Measurements from ENCODE around the gene CCDC71L.

The CCDC71L gene

GRCh38 chr7:106641416-106641815 is 19.5 kb downstream of the CCDC71L start:
- Histone ChIP-seq H2AFZ (ENCODE audit: low read length, unreplicated experiment) (no peak overlapping the region), H3K4me1 (ENCODE audit: control insufficient read depth, insufficient read depth, low read length, unreplicated experiment) (no peaks in the 10 kb centered on the region), H3K79me2 (ENCODE audit: control insufficient read depth, insufficient read depth, low read length, unreplicated experiment) (no peaks in the 10 kb centered on the region), H3K36me3 (ENCODE audit: insufficient read depth, low read length) (no peaks in the 10 kb centered on the region), H3K4me3 (ENCODE audit: low read depth, low read length) (no peak overlapping the region), H3K27me3 (ENCODE audit: insufficient read depth, low read length) (no peaks in the 10 kb centered on the region), H3K27ac (ENCODE audit: low read depth, low read length) (no peak overlapping the region)

- Histone ChIP-seq H3K27ac (ENCODE audit: low read depth, low read length) (no peak overlapping the region), H2AFZ (ENCODE audit: low read length, unreplicated experiment) (no peak overlapping the region), H3K36me3 (ENCODE audit: insufficient read depth, low read length) (no peaks in the 10 kb centered on the region), H3K79me2 (ENCODE audit: control insufficient read depth, insufficient read depth, low read length, unreplicated experiment) (no peaks in the 10 kb centered on the region), H3K4me1 (ENCODE audit: control insufficient read depth, insufficient read depth, low read length, unreplicated experiment) (no peaks in the 10 kb centered on the region), H3K27me3 (ENCODE audit: insufficient read depth, low read length) (no peaks in the 10 kb centered on the region), H3K4me3 (ENCODE audit: low read depth, low read length) (no peak overlapping the region)
Observed at GRCh38 chr7:106640368-106641141, 20.4 kb downstream of the CCDC71L start.

GRCh38 chr7:106639476-106640334 is 21.3 kb downstream of the CCDC71L start:
- Histone ChIP-seq H3K4me3 (ENCODE audit: low read depth, low read length) (no peak overlapping the region), H3K27me3 (ENCODE audit: insufficient read depth, low read length) (no peaks in the 10 kb centered on the region), H3K27ac (ENCODE audit: low read depth, low read length) (no peak overlapping the region), H3K79me2 (ENCODE audit: control insufficient read depth, insufficient read depth, low read length, unreplicated experiment) (no peaks in the 10 kb centered on the region), H3K4me1 (ENCODE audit: control insufficient read depth, insufficient read depth, low read length, unreplicated experiment) (no peaks in the 10 kb centered on the region), H3K36me3 (ENCODE audit: insufficient read depth, low read length) (no peaks in the 10 kb centered on the region), H2AFZ (ENCODE audit: low read length, unreplicated experiment) (no peak overlapping the region)

DNA sequence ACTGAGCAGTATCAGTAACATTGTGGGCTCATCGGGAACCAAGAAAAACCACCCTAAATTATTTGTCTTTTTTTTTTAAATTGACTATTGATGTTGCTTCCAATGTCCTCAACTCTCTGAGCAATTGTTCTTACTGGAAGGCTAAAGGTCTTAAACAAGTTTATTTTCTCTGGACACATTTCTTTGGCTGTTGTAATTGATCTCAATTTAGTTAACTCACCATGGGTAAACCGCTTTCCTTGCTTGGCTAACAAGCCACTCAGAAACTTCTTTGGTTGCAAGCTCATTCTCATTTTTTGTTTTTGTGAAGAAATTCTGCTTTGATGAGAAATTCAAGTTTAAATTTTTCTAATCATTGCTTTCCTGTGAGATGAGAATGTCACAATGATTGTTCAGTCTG is 25.5 kb downstream of the CCDC71L start:
- H3K27ac ChIP-seq (ENCODE audit: low read depth, low read length), result no peak overlapping the region
- no peaks in the 10 kb centered on the region for H3K36me3 ChIP-seq (ENCODE audit: insufficient read depth, low read length)
- no peak overlapping the region for H3K4me3 ChIP-seq (ENCODE audit: low read depth, low read length)
- H3K79me2 ChIP-seq (ENCODE audit: control insufficient read depth, insufficient read depth, low read length, unreplicated experiment), result no peaks in the 10 kb centered on the region
- H2AFZ ChIP-seq (ENCODE audit: low read length, unreplicated experiment), result no peak overlapping the region
- H3K27me3 ChIP-seq (ENCODE audit: insufficient read depth, low read length), result peaks cover 23% of the 10 kb centered on the region
- H3K4me1 ChIP-seq (ENCODE audit: control insufficient read depth, insufficient read depth, low read length, unreplicated experiment), result no peaks in the 10 kb centered on the region

- no peaks in the 10 kb centered on the region for H3K36me3 ChIP-seq (ENCODE audit: insufficient read depth, low read length)
- H3K27me3 ChIP-seq (ENCODE audit: insufficient read depth, low read length), result peaks cover 26% of the 10 kb centered on the region
- H3K79me2 ChIP-seq (ENCODE audit: control insufficient read depth, insufficient read depth, low read length, unreplicated experiment), result no peaks in the 10 kb centered on the region
- H3K4me3 ChIP-seq (ENCODE audit: low read depth, low read length), result no peak overlapping the region
- no peak overlapping the region for H2AFZ ChIP-seq (ENCODE audit: low read length, unreplicated experiment)
- H3K4me1 ChIP-seq (ENCODE audit: control insufficient read depth, insufficient read depth, low read length, unreplicated experiment), result peaks cover 3% of the 10 kb centered on the region
- no peak overlapping the region for H3K27ac ChIP-seq (ENCODE audit: low read depth, low read length)
Observed at GRCh38 chr7:106634958-106635357, 26.0 kb downstream of the CCDC71L start.

GRCh38 chr7:106630648-106631047 is 30.3 kb downstream of the CCDC71L start:
- Histone ChIP-seq H3K79me2 (ENCODE audit: control insufficient read depth, insufficient read depth, low read length, unreplicated experiment) (no peaks in the 10 kb centered on the region), H3K27ac (ENCODE audit: low read depth, low read length) (no peak overlapping the region), H3K27me3 (ENCODE audit: insufficient read depth, low read length) (peaks cover 26% of the 10 kb centered on the region), H3K36me3 (ENCODE audit: insufficient read depth, low read length) (no peaks in the 10 kb centered on the region), H2AFZ (ENCODE audit: low read length, unreplicated experiment) (no peak overlapping the region), H3K4me3 (ENCODE audit: low read depth, low read length) (no peak overlapping the region), H3K4me1 (ENCODE audit: control insufficient read depth, insufficient read depth, low read length, unreplicated experiment) (peaks cover 11% of the 10 kb centered on the region)

GRCh38 chr7:106629516-106629915 is 31.4 kb downstream of the CCDC71L start:
- no peaks in the 10 kb centered on the region for H3K36me3 ChIP-seq (ENCODE audit: insufficient read depth, low read length)
- H3K27me3 ChIP-seq (ENCODE audit: insufficient read depth, low read length), result peaks cover 26% of the 10 kb centered on the region
- H3K4me3 ChIP-seq (ENCODE audit: low read depth, low read length), result no peak overlapping the region
- no peak overlapping the region for H2AFZ ChIP-seq (ENCODE audit: low read length, unreplicated experiment)
- peaks cover 13% of the 10 kb centered on the region for H3K4me1 ChIP-seq (ENCODE audit: control insufficient read depth, insufficient read depth, low read length, unreplicated experiment)
- H3K79me2 ChIP-seq (ENCODE audit: control insufficient read depth, insufficient read depth, low read length, unreplicated experiment), result no peaks in the 10 kb centered on the region
- H3K27ac ChIP-seq (ENCODE audit: low read depth, low read length), result no peak overlapping the region; the same call in 1 of the 2 replicates

GRCh38 chr7:106626376-106627164 is 34.4 kb downstream of the CCDC71L start:
- no peak overlapping the region for H2AFZ ChIP-seq (ENCODE audit: low read length, unreplicated experiment)
- no peak overlapping the region for H3K4me3 ChIP-seq (ENCODE audit: low read depth, low read length)

DNA sequence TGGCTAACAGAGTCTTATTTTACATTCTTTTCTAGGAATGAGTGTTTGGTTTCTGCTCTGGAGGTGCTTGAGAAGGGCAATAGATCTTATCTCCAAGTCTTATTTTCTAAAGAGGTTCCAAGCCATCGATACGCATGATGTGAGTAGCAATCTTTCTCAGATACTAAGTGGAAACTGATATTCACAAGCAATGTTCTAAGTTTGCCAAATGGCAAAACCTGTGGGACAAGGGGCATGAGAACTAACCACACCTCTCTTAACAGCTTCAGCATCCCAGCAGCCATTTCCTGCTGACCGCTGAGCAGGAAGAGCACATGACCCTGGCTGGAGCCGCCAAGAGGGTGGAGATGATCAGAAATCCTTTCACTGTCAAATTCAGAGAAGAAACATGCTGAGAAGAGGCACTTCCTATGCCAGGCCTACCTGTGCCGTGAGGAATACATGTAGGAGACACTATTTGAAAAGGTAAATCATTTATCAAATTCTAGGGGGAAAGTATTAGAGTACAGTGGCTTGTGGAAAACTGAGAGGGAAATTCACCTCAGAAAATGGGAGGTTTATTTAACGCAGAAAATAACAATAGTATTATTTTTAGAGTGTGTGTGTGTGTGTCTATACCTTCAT is 35.2 kb downstream of the CCDC71L start:
- H3K27ac ChIP-seq (ENCODE audit: low read depth, low read length), result no peak overlapping the region
- H3K36me3 ChIP-seq (ENCODE audit: insufficient read depth, low read length), result no peaks in the 10 kb centered on the region
- H3K27me3 ChIP-seq (ENCODE audit: insufficient read depth, low read length), result peaks cover 6% of the 10 kb centered on the region
- H2AFZ ChIP-seq (ENCODE audit: low read length, unreplicated experiment), result no peak overlapping the region
- no peak overlapping the region for H3K4me3 ChIP-seq (ENCODE audit: low read depth, low read length)
- H3K4me1 ChIP-seq (ENCODE audit: control insufficient read depth, insufficient read depth, low read length, unreplicated experiment), result peaks cover 28% of the 10 kb centered on the region
- no peaks in the 10 kb centered on the region for H3K79me2 ChIP-seq (ENCODE audit: control insufficient read depth, insufficient read depth, low read length, unreplicated experiment)

More at GRCh38 chr7:106626376-106627164, 34.4 kb downstream of the CCDC71L start:
- peaks cover 14% of the 10 kb centered on the region for H3K27me3 ChIP-seq (ENCODE audit: insufficient read depth, low read length)
- H3K79me2 ChIP-seq (ENCODE audit: control insufficient read depth, insufficient read depth, low read length, unreplicated experiment), result no peaks in the 10 kb centered on the region
- no peak overlapping the region for H3K27ac ChIP-seq (ENCODE audit: low read depth, low read length)
- H3K36me3 ChIP-seq (ENCODE audit: insufficient read depth, low read length), result no peaks in the 10 kb centered on the region
- H3K4me1 ChIP-seq (ENCODE audit: control insufficient read depth, insufficient read depth, low read length, unreplicated experiment), result peaks cover 26% of the 10 kb centered on the region

GRCh38 chr7:106623853-106624252 is 37.1 kb downstream of the CCDC71L start:
- Histone ChIP-seq H3K4me1 (ENCODE audit: control insufficient read depth, insufficient read depth, low read length, unreplicated experiment) (peaks cover 18% of the 10 kb centered on the region), H3K4me3 (ENCODE audit: low read depth, low read length) (no peak overlapping the region), H3K36me3 (ENCODE audit: insufficient read depth, low read length) (no peaks in the 10 kb centered on the region), H3K27me3 (ENCODE audit: insufficient read depth, low read length) (no peaks in the 10 kb centered on the region), H3K27ac (ENCODE audit: low read depth, low read length) (peak overlapping the region; percentile 53), H2AFZ (ENCODE audit: low read length, unreplicated experiment) (no peak overlapping the region), H3K79me2 (ENCODE audit: control insufficient read depth, insufficient read depth, low read length, unreplicated experiment) (no peaks in the 10 kb centered on the region)
